GM12874 (cell line): ENCODE data around the gene ANKMY1.
A peak's percentile ranks its signal among the peaks of the same experiment; 100 is the strongest.

Experiments
- CTCF ChIP-seq: IDR thresholded peaks from 2 replicates; pipeline ENCODE4 v1.5.1; 2011; ENCODE audit warnings: low read depth, mild to moderate bottlenecking, control low read depth, low read length, moderate library complexity; ENCODE audit not compliant: insufficient read depth

ANKMY1 gene

DNA sequence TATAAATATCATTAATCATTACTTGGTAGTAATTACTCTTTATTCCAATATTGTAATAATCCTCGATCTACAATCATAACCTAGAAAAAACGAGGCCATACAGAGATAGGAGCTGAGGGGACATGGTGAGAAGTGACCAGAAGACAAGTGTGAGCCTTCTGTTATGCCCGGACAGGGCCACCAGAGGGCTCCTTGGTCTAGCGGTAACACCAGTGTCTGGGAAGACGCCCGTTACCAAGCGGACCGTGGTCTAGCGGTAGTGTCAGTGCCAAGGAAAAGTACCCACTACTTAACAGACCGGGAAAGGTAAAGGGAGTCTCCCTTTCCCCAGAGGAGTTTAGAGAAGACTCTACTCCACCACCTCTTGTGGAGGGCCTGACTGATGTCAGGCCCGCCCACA lies 62.8 kb downstream of the ANKMY1 start:
- 0 out of 2 replicates have a peak, but pooled peaks have one; percentile 9 for TF ChIP-seq CTCF

DNA sequence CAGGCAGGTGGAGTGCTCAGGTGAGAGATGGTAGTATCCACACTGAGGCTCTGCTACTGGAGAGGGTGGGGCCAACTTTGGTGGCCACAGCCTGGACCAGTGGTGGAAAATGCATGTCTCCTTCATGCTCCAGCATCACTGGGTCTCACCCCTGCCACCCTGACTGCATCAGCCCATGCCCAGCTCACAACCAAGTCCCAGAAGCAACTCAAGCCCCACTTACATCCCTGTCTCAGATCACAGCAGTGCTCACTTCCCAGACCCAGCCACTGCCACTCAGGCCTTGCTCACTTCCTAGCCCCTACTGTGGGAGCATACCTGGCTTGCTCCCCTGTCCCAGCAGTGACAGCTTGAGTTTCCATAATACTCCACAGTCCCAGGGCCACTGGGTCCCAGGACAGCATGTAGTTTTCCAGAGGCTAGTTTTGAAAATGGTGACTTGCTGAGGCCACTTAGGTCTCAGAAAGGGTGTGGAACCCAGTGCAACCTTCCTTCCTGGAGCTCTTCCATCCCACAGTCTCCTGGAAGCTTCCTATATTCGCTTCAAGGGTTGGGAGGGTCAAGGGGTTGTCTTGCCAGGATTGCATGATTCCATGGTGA lies 63.5 kb downstream of the ANKMY1 start:
- no peak for TF ChIP-seq CTCF

GRCh38 chr2:240491483-240491882 lies 66.3 kb downstream of the ANKMY1 start:
- no peak for TF ChIP-seq CTCF

DNA sequence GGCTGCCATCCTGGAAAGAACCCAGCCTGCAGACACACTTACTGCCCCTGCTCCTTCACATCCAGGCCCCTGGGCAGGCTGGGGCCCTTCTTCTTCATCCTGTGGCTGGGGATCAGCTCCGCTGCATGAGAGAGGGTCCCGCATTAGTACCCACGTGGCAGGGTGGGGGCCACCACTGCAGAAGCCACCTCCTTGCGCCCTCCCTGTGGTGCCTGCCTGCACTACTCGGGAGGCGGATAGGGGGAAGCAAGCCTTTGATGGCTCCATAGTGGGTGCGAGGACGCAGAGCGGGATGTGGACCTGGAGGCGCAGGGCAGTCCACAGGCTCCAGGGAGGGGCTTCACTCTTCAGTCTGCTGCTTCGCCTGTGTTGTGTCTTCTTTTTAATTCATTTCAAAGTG lies 75.6 kb downstream of the ANKMY1 start:
- TF ChIP-seq CTCF, result no peak

GRCh38 chr2:240481720-240482119 lies 76.1 kb downstream of the ANKMY1 start:
- TF ChIP-seq CTCF, result no peak

DNA sequence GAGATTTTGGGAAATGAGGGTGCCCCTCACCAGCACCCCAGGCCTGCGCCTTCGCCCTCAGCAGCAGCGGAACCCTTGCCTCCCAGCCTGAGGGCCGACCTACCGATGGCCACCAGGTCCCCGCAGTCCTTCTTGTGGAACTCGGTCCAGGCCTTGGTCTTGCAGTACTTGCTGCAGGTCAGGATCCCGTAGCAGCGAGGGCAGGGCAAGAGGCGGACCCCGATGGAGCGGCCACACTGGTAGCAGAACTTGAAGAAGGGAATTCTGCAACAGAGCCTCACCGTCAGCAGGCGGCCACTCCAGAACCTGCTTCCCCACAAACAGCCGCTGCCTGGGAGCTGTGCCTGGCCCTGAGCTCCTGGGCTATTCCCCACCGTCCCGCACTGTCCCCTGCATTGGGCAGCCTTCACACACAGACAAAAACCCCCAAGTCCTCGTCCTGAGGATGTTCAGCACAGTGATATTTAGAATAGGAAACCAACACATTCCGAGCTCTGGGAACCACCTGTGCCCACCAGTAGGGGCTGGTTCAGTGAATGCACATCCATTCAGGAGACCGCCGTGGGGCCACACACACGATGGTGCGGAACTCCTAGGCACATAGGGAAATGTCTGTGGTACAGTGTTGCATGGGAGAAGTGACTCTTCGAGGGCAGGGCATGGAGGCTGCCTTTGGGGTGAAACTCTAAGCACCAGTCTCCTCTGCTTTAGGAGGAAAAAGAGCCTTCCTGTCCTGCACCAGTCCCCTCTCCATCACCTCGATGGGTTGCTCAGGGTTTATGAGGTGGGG lies 76.8 kb downstream of the ANKMY1 start:
- TF ChIP-seq CTCF, result no peak

DNA sequence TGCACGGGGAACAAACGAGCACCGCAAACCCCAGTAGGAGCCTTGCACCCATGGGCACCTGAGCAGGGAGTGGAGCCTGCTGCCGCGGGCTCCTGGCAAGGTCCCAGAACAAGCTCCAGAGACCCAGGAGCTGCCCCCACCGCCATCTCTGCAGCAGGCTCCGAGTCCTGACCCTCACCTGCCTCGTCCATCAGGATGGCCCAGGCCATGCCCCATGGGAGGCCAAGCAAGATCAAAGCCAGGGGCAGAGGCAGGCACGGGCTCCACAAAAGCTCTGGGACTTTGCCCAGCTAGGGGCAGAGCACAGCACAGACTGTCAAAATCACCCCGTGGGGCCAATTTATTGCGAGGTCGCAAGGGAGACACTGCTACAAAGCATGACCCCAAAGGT lies 78.7 kb downstream of the ANKMY1 start:
- no peak for TF ChIP-seq CTCF
